ENCODE results near the gene PLCXD3.

The PLCXD3 gene

GRCh38 chr5:41270423-41271251 lies 239.8 kb downstream of the PLCXD3 start:
- TF ChIP-seq CTCF (conservative IDR thresholded peaks at IDR 0.05; ENCODE audit: low read depth, low read length): peak; percentile 91
- H3K4me3 ChIP-seq (ENCODE audit: low read depth, low read length): no peak overlapping the region
- DNase-seq (ENCODE audit: low read depth): peak; percentile 87

- no peak for TF ChIP-seq CTCF (conservative IDR thresholded peaks at IDR 0.05; ENCODE audit: low read depth, low read length)
- H3K4me3 ChIP-seq (ENCODE audit: low read depth, low read length): no peak overlapping the region
- no peak for DNase-seq (ENCODE audit: low read depth)
Measured at GRCh38 chr5:41268894-41269293, 241.5 kb downstream of the PLCXD3 start.

GRCh38 chr5:41266377-41266776 lies 244.0 kb downstream of the PLCXD3 start:
- no peak overlapping the region for H3K4me3 ChIP-seq (ENCODE audit: low read depth, low read length)
- TF ChIP-seq CTCF (conservative IDR thresholded peaks at IDR 0.05; ENCODE audit: low read depth, low read length): no peak
- no peak for DNase-seq (ENCODE audit: low read depth)

DNA sequence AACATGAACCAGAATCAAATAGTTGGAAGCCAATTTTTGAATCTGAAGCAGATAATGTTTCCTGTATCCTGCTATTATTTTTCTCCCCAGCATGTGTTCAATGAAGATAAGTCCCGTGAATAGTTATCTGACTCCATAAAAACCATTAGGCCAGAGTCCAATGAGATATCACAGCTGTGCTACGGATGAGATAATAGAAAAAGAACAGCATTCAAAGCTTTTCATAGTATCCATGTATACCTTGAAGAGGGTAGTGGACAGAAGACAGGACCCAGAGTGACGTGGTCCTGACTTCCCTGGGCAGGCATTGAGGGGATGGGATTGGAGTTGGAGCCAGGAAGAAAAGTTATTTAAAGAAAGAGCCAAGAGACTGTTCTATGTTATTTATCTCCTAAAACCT lies 246.4 kb downstream of the PLCXD3 start:
- no peak overlapping the region for H3K4me3 ChIP-seq (ENCODE audit: low read depth, low read length)
- TF ChIP-seq CTCF (conservative IDR thresholded peaks at IDR 0.05; ENCODE audit: low read depth, low read length): no peak
- no peak for DNase-seq (ENCODE audit: low read depth)

DNA sequence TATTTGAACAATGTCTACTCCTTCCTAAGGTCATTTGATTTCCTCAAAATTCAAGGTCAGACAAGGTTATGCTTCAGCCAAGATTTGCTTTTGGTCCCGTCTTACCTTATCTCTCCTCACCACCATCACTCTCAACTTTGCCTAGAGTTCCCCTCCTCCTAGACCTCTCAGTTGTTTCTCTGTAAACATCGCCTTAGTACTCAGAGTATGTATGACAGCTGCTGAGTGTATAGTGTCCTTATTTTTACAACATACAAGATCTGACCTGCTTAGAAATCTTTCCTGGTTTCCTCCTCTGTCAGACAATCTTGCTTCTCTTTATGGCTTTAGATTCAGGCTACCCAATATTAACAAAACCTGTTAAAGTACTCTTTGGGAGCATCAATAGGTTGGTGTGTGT lies 247.1 kb downstream of the PLCXD3 start:
- H3K4me3 ChIP-seq (ENCODE audit: low read depth, low read length): no peak overlapping the region
- no peak for TF ChIP-seq CTCF (conservative IDR thresholded peaks at IDR 0.05; ENCODE audit: low read depth, low read length)
- no peak for DNase-seq (ENCODE audit: low read depth)

Data from choroid plexus epithelial cell (primary cell).